Upper lobe of right lung (tissue), 1 donor: Measurements from ENCODE around the gene TGFB2. TPM values are rescaled to one million over a fixed set of nuclear protein-coding genes. Genes with fewer than 3 reads are reported as not detected.

Experiments
- ATAC-seq: fragments of 200-7000 bp; cut with Tn5 transposase; one replicate; pipeline ENCODE4 v1.9.1; 2020; ENCODE audit warnings: mild to moderate bottlenecking, moderate library complexity
- DNase-seq: peaks from one replicate; pipeline ENCODE4 v3.0.0-alpha.2; 2020
- H3K27ac ChIP-seq: fragments of 200-600 bp; one replicate; pipeline ENCODE4 v1.8.0; 2022
- H3K27me3 ChIP-seq: fragments of 200-600 bp; one replicate; pipeline ENCODE4 v1.8.0; 2022; ENCODE audit warnings: mild to moderate bottlenecking
- H3K36me3 ChIP-seq: fragments of 200-600 bp; one replicate; pipeline ENCODE4 v1.8.0; 2022
- H3K4me1 ChIP-seq: fragments of 200-600 bp; one replicate; pipeline ENCODE4 v1.8.0; 2022
- H3K4me3 ChIP-seq: fragments of 200-600 bp; one replicate; pipeline ENCODE4 v1.8.0; 2022; ENCODE audit warnings: mild to moderate bottlenecking
- H3K9me3 ChIP-seq: fragments of 200-600 bp; one replicate; pipeline ENCODE4 v1.8.0; 2022
- intact Hi-C: fragments of 100-400 bp; cut with DNase I; formaldehyde crosslinking; loops from one replicate; pipeline ENCODE4 v1.11.0; 2022
- total RNA-seq: library from RNA; stranded (reverse); fragmentation: NEBNext Ultra II Directional; extraction: Animal tissue kit (Norgen Biotek cat#: 25700); gene quantifications from one replicate; pipeline ENCODE4 v1.2.1, GENCODE V29; 2021
- TF ChIP-seq, protein P1 (sequence below): fragments of 200-600 bp; IDR thresholded peaks from one replicate; pipeline ENCODE4 v1.8.0; 2022; ENCODE audit warnings: antibody characterized with exemption
- donor health status: DM: no; HTN: yes; CAD: no; lungs with severe emphysema.

The TGFB2 gene
- total RNA-seq, 1 donor from 2014 or later, result 19.8 TPM

GRCh38 chr1:218447010-218447689 lies 102.0 kb downstream of the TGFB2 start:
- no peak for DNase-seq
- Histone ChIP-seq H3K36me3 (no peaks in the 10 kb centered on the region), H3K4me3 (no peak overlapping the region), H3K4me1 (no peaks in the 10 kb centered on the region), H3K27me3 (no peaks in the 10 kb centered on the region), H3K27ac (no peak overlapping the region), H3K9me3 (no peaks in the 10 kb centered on the region)
- intact Hi-C loops, result no loop called here
- TF ChIP-seq, protein P1, sequence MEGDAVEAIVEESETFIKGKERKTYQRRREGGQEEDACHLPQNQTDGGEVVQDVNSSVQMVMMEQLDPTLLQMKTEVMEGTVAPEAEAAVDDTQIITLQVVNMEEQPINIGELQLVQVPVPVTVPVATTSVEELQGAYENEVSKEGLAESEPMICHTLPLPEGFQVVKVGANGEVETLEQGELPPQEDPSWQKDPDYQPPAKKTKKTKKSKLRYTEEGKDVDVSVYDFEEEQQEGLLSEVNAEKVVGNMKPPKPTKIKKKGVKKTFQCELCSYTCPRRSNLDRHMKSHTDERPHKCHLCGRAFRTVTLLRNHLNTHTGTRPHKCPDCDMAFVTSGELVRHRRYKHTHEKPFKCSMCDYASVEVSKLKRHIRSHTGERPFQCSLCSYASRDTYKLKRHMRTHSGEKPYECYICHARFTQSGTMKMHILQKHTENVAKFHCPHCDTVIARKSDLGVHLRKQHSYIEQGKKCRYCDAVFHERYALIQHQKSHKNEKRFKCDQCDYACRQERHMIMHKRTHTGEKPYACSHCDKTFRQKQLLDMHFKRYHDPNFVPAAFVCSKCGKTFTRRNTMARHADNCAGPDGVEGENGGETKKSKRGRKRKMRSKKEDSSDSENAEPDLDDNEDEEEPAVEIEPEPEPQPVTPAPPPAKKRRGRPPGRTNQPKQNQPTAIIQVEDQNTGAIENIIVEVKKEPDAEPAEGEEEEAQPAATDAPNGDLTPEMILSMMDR, result no peak
- ATAC-seq, result no peak

DNA sequence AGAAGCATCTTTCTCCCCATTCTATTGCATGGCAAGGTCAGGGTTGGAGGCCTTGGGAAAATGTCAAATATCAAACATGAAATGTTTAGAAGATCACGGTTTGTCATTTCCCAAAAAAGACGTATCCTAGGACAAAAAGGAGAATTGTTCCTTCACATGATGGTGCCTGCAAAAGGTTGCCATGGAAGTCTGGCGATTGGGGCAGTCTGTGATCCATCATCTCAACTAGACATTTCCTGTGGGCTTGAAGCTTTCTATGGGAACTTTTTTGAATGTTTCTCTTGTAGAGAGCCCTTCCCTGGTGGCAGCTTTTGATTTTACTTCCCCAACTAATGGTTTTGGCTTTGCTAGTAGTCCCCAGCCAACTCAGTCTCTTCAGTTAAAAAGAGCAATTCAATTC lies 106.3 kb downstream of the TGFB2 start:
- intact Hi-C loops, result no loop called here
- ATAC-seq, result no peak
- TF ChIP-seq, protein P1, result no peak
- no peak overlapping the region for H3K27ac ChIP-seq
- no peak for DNase-seq
- H3K27me3 ChIP-seq, result no peaks in the 10 kb centered on the region
- no peak overlapping the region for H3K4me3 ChIP-seq
- H3K36me3 ChIP-seq, result no peaks in the 10 kb centered on the region
- H3K4me1 ChIP-seq, result no peaks in the 10 kb centered on the region
- H3K9me3 ChIP-seq, result no peaks in the 10 kb centered on the region

DNA sequence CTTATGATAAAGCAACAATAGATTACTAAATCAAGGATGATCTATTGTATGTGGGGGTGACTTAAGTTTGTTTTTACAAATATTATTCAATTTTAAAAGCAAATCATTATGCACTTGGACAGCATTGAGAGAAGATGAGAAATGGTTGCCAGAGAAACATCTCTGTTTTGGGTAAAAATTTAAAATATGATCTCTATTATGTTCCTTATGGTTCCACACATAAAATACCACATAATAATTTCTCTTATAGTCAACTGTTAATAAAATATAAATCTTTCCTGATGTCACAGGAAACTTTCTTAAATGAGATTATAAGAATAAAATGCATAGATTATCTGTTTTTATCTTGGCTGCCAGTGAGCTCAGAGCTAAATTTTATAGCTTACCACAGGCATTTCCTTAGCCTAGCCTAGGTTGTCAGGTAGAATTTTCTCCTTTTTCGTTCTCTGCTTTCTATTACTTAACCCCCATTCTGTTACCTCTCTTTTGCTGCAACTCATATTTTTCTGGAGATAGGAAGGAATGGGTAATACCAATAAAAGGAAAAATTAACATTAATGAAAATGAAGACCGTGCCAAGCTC lies 109.7 kb downstream of the TGFB2 start:
- Histone ChIP-seq H3K27ac (no peak overlapping the region), H3K4me3 (no peak overlapping the region), H3K36me3 (no peaks in the 10 kb centered on the region), H3K27me3 (no peaks in the 10 kb centered on the region), H3K4me1 (peaks cover 8% of the 10 kb centered on the region), H3K9me3 (no peaks in the 10 kb centered on the region)
- TF ChIP-seq, protein P1, result no peak
- DNase-seq, result no peak
- ATAC-seq, result no peak
- intact Hi-C loops, result no loop called here

- DNase-seq, result no peak
- H3K9me3 ChIP-seq, result no peaks in the 10 kb centered on the region
- no peak overlapping the region for H3K4me3 ChIP-seq
- TF ChIP-seq, protein P1, result no peak
- no peak overlapping the region for H3K27ac ChIP-seq
- intact Hi-C loops, result no loop called here
- H3K27me3 ChIP-seq, result no peaks in the 10 kb centered on the region
- no peaks in the 10 kb centered on the region for H3K36me3 ChIP-seq
- peaks cover 14% of the 10 kb centered on the region for H3K4me1 ChIP-seq
- no peak for ATAC-seq
These were observed 111.3 kb downstream of the TGFB2 start for GRCh38 chr1:218456444-218456843.

- intact Hi-C loops, result no loop called here
- H3K9me3 ChIP-seq, result no peaks in the 10 kb centered on the region
- ATAC-seq, result peak; percentile 58
These were observed 114.3 kb downstream of the TGFB2 start for GRCh38 chr1:218459450-218459849.

More at GRCh38 chr1:218459450-218459849, 114.3 kb downstream of the TGFB2 start:
- Histone ChIP-seq H3K27me3 (no peaks in the 10 kb centered on the region), H3K4me3 (no peak overlapping the region), H3K27ac (peak overlapping the region; percentile 72), H3K36me3 (no peaks in the 10 kb centered on the region), H3K4me1 (peaks cover 18% of the 10 kb centered on the region)
- no peak for DNase-seq
- TF ChIP-seq, protein P1, result no peak
